ENCODE measurements around the gene ZNF581. TPM values are rescaled to one million over a fixed set of nuclear protein-coding genes. Genes with fewer than 3 reads are reported as not detected.

ZNF581 gene
- total RNA-seq, 1 experiment from 2014 or later: 64.7 TPM

GRCh38 chr19:55654868-55655647 lies 11.6 kb downstream of the ZNF581 start, which contains the start of gene U2AF2:
U2AF2 (plus strand) TSS chr19:55655035; CDS start chr19:55655105, 70 bp downstream.
- Histone ChIP-seq H3K36me3 (replicated peaks; ENCODE audit: control insufficient read depth, insufficient read depth, low read length) (peaks cover 3% of the 10 kb centered on the region), H3K27me3 (ENCODE audit: control insufficient read depth, insufficient read depth, low read length) (no peaks in the 10 kb centered on the region), H3K4me3 (ENCODE audit: insufficient read depth, low read depth, low read length) (peak within 1 kb of the TSS; percentile 100)
- peak; percentile 99 for DNase-seq

GRCh38 chr19:55655648-55656040 lies 12.2 kb downstream of the ZNF581 start:
- Histone ChIP-seq H3K27me3 (ENCODE audit: control insufficient read depth, insufficient read depth, low read length) (no peaks in the 10 kb centered on the region), H3K36me3 (replicated peaks; ENCODE audit: control insufficient read depth, insufficient read depth, low read length) (peaks cover 6% of the 10 kb centered on the region), H3K4me3 (ENCODE audit: insufficient read depth, low read depth, low read length) (peak overlapping the region; percentile 100)
- DNase-seq: no peak

GRCh38 chr19:55656552-55656951 lies 13.1 kb downstream of the ZNF581 start:
- Histone ChIP-seq H3K27me3 (ENCODE audit: control insufficient read depth, insufficient read depth, low read length) (no peaks in the 10 kb centered on the region), H3K36me3 (replicated peaks; ENCODE audit: control insufficient read depth, insufficient read depth, low read length) (peaks cover 12% of the 10 kb centered on the region), H3K4me3 (ENCODE audit: insufficient read depth, low read depth, low read length) (peak overlapping the region; percentile 100; the same call in 1 of the 2 replicates)
- no peak for DNase-seq

- Histone ChIP-seq H3K27me3 (ENCODE audit: control insufficient read depth, insufficient read depth, low read length) (no peaks in the 10 kb centered on the region), H3K36me3 (replicated peaks; ENCODE audit: control insufficient read depth, insufficient read depth, low read length) (peaks cover 17% of the 10 kb centered on the region), H3K4me3 (ENCODE audit: insufficient read depth, low read depth, low read length) (no peak overlapping the region)
- no peak for DNase-seq
Measured at GRCh38 chr19:55656988-55657747, 13.7 kb downstream of the ZNF581 start.

- H3K4me3 ChIP-seq (ENCODE audit: insufficient read depth, low read depth, low read length): no peak overlapping the region
- no peak for DNase-seq
- peaks cover 33% of the 10 kb centered on the region for H3K36me3 ChIP-seq (replicated peaks; ENCODE audit: control insufficient read depth, insufficient read depth, low read length)
- no peaks in the 10 kb centered on the region for H3K27me3 ChIP-seq (ENCODE audit: control insufficient read depth, insufficient read depth, low read length)
Measured at GRCh38 chr19:55658846-55659459, 15.5 kb downstream of the ZNF581 start.

- Histone ChIP-seq H3K27me3 (ENCODE audit: control insufficient read depth, insufficient read depth, low read length) (no peaks in the 10 kb centered on the region), H3K36me3 (replicated peaks; ENCODE audit: control insufficient read depth, insufficient read depth, low read length) (peaks cover 39% of the 10 kb centered on the region), H3K4me3 (ENCODE audit: insufficient read depth, low read depth, low read length) (no peak overlapping the region)
- DNase-seq: no peak
Measured at GRCh38 chr19:55659822-55660221, 16.4 kb downstream of the ZNF581 start.

GRCh38 chr19:55660404-55660803 lies 17.0 kb downstream of the ZNF581 start:
- DNase-seq: no peak

GRCh38 chr19:55660991-55661390 lies 17.5 kb downstream of the ZNF581 start:
- DNase-seq: no peak
- no peak overlapping the region for H3K4me3 ChIP-seq (ENCODE audit: insufficient read depth, low read depth, low read length)
- no peaks in the 10 kb centered on the region for H3K27me3 ChIP-seq (ENCODE audit: control insufficient read depth, insufficient read depth, low read length)
- H3K36me3 ChIP-seq (replicated peaks; ENCODE audit: control insufficient read depth, insufficient read depth, low read length): peaks cover 44% of the 10 kb centered on the region

More at GRCh38 chr19:55660404-55660803, 17.0 kb downstream of the ZNF581 start:
- Histone ChIP-seq H3K27me3 (ENCODE audit: control insufficient read depth, insufficient read depth, low read length) (no peaks in the 10 kb centered on the region), H3K4me3 (ENCODE audit: insufficient read depth, low read depth, low read length) (no peak overlapping the region), H3K36me3 (replicated peaks; ENCODE audit: control insufficient read depth, insufficient read depth, low read length) (peaks cover 42% of the 10 kb centered on the region)

- no peak overlapping the region for H3K4me3 ChIP-seq (ENCODE audit: insufficient read depth, low read depth, low read length)
- no peak for DNase-seq
- no peaks in the 10 kb centered on the region for H3K27me3 ChIP-seq (ENCODE audit: control insufficient read depth, insufficient read depth, low read length)
- peaks cover 53% of the 10 kb centered on the region for H3K36me3 ChIP-seq (replicated peaks; ENCODE audit: control insufficient read depth, insufficient read depth, low read length)
Measured at GRCh38 chr19:55661826-55662225, 18.4 kb downstream of the ZNF581 start.

GRCh38 chr19:55663846-55664536 lies 20.5 kb downstream of the ZNF581 start:
- Histone ChIP-seq H3K4me3 (ENCODE audit: insufficient read depth, low read depth, low read length) (no peak overlapping the region), H3K27me3 (ENCODE audit: control insufficient read depth, insufficient read depth, low read length) (no peaks in the 10 kb centered on the region), H3K36me3 (replicated peaks; ENCODE audit: control insufficient read depth, insufficient read depth, low read length) (peaks cover 65% of the 10 kb centered on the region)
- DNase-seq: no peak

GRCh38 chr19:55666343-55667005 lies 23.0 kb downstream of the ZNF581 start:
- H3K4me3 ChIP-seq (ENCODE audit: insufficient read depth, low read depth, low read length): no peak overlapping the region
- H3K27me3 ChIP-seq (ENCODE audit: control insufficient read depth, insufficient read depth, low read length): no peaks in the 10 kb centered on the region
- DNase-seq: no peak
- peaks cover 63% of the 10 kb centered on the region for H3K36me3 ChIP-seq (replicated peaks; ENCODE audit: control insufficient read depth, insufficient read depth, low read length)

- H3K4me3 ChIP-seq (ENCODE audit: insufficient read depth, low read depth, low read length): no peak overlapping the region
- H3K27me3 ChIP-seq (ENCODE audit: control insufficient read depth, insufficient read depth, low read length): no peaks in the 10 kb centered on the region
- H3K36me3 ChIP-seq (replicated peaks; ENCODE audit: control insufficient read depth, insufficient read depth, low read length): peaks cover 59% of the 10 kb centered on the region
- no peak for DNase-seq
Measured at GRCh38 chr19:55667006-55667381, 23.5 kb downstream of the ZNF581 start.

GRCh38 chr19:55667511-55667910 lies 24.1 kb downstream of the ZNF581 start:
- no peak for DNase-seq
- Histone ChIP-seq H3K27me3 (ENCODE audit: control insufficient read depth, insufficient read depth, low read length) (no peaks in the 10 kb centered on the region), H3K36me3 (replicated peaks; ENCODE audit: control insufficient read depth, insufficient read depth, low read length) (peaks cover 56% of the 10 kb centered on the region), H3K4me3 (ENCODE audit: insufficient read depth, low read depth, low read length) (no peak overlapping the region)

GRCh38 chr19:55667958-55668357 lies 24.5 kb downstream of the ZNF581 start:
- no peak for DNase-seq
- no peak overlapping the region for H3K4me3 ChIP-seq (ENCODE audit: insufficient read depth, low read depth, low read length)
- no peaks in the 10 kb centered on the region for H3K27me3 ChIP-seq (ENCODE audit: control insufficient read depth, insufficient read depth, low read length)
- H3K36me3 ChIP-seq (replicated peaks; ENCODE audit: control insufficient read depth, insufficient read depth, low read length): peaks cover 52% of the 10 kb centered on the region
